Measurements from ENCODE around the gene STX16.
A peak's percentile ranks its signal among the peaks of the same experiment; 100 is the strongest.

DNA sequence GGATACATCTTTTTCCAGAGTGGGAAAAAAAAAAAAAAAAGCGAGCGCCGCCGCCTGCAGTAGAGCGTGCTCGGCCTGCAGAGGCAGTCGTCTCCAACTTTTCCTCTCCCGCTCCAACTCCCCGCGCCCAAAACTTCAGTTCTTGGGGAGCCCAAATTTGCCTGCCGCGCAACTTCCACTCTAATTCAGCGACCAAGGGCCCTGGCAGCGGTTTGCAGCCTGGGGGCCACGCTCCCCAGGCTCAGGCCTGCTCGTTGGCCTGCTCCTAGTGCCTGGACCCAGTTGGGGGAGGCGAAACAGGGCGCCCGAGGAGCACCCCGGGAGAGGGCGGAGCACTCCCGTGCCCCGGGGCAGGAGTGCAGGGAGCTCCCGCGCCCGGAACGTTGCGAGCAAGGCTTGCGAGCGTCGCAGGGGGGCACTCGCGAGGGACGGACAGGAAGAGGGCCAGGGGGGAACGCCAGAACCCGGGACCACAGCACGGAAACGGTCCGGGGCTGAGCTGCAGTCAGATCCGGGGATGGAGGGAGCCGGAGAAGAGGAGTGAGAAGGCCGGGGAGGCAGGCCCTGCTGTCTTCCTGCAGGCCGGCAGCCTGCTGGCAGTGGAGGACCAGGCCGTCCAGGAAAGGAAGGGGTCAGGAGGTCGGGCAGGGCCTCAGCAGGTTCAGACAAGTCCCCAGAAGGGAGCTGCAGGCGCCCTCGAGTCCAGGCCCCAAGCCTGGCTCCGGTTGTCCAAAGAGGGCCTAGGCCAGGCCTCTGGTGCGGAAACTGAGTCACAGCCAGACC, at the start of gene STX16:
- TF ChIP-seq, protein P1, sequence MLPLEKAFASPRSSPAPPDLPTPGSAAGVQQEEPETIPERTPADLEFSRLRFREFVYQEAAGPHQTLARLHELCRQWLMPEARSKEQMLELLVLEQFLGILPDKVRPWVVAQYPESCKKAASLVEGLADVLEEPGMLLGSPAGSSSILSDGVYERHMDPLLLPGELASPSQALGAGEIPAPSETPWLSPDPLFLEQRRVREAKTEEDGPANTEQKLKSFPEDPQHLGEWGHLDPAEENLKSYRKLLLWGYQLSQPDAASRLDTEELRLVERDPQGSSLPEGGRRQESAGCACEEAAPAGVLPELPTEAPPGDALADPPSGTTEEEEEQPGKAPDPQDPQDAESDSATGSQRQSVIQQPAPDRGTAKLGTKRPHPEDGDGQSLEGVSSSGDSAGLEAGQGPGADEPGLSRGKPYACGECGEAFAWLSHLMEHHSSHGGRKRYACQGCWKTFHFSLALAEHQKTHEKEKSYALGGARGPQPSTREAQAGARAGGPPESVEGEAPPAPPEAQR (CRISPR knock-in tag; IDR thresholded peaks at IDR 0.05), result no peak
- TF ChIP-seq MXD4 (CRISPR knock-in tag; IDR thresholded peaks at IDR 0.05; ENCODE audit: borderline replicate concordance), result no peak
- TF ChIP-seq, protein P2, sequence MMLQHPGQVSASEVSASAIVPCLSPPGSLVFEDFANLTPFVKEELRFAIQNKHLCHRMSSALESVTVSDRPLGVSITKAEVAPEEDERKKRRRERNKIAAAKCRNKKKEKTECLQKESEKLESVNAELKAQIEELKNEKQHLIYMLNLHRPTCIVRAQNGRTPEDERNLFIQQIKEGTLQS (CRISPR knock-in tag; conservative IDR thresholded peaks at IDR 0.05), result no peak
- TF ChIP-seq, protein P3, sequence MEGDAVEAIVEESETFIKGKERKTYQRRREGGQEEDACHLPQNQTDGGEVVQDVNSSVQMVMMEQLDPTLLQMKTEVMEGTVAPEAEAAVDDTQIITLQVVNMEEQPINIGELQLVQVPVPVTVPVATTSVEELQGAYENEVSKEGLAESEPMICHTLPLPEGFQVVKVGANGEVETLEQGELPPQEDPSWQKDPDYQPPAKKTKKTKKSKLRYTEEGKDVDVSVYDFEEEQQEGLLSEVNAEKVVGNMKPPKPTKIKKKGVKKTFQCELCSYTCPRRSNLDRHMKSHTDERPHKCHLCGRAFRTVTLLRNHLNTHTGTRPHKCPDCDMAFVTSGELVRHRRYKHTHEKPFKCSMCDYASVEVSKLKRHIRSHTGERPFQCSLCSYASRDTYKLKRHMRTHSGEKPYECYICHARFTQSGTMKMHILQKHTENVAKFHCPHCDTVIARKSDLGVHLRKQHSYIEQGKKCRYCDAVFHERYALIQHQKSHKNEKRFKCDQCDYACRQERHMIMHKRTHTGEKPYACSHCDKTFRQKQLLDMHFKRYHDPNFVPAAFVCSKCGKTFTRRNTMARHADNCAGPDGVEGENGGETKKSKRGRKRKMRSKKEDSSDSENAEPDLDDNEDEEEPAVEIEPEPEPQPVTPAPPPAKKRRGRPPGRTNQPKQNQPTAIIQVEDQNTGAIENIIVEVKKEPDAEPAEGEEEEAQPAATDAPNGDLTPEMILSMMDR (IDR thresholded peaks at IDR 0.05), result peak; percentile 42
- TF ChIP-seq, protein P4, sequence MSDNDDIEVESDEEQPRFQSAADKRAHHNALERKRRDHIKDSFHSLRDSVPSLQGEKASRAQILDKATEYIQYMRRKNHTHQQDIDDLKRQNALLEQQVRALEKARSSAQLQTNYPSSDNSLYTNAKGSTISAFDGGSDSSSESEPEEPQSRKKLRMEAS (CRISPR knock-in tag; IDR thresholded peaks at IDR 0.05), result peak; percentile 65; the same call in 1 of the 2 replicates
- no peak for TF ChIP-seq SMAD4 (CRISPR knock-in tag; IDR thresholded peaks at IDR 0.05)
- TF ChIP-seq, protein P5, sequence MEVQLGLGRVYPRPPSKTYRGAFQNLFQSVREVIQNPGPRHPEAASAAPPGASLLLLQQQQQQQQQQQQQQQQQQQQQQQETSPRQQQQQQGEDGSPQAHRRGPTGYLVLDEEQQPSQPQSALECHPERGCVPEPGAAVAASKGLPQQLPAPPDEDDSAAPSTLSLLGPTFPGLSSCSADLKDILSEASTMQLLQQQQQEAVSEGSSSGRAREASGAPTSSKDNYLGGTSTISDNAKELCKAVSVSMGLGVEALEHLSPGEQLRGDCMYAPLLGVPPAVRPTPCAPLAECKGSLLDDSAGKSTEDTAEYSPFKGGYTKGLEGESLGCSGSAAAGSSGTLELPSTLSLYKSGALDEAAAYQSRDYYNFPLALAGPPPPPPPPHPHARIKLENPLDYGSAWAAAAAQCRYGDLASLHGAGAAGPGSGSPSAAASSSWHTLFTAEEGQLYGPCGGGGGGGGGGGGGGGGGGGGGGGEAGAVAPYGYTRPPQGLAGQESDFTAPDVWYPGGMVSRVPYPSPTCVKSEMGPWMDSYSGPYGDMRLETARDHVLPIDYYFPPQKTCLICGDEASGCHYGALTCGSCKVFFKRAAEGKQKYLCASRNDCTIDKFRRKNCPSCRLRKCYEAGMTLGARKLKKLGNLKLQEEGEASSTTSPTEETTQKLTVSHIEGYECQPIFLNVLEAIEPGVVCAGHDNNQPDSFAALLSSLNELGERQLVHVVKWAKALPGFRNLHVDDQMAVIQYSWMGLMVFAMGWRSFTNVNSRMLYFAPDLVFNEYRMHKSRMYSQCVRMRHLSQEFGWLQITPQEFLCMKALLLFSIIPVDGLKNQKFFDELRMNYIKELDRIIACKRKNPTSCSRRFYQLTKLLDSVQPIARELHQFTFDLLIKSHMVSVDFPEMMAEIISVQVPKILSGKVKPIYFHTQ (CRISPR knock-in tag; IDR thresholded peaks at IDR 0.05), result no peak
- TF ChIP-seq ZNF416 (CRISPR knock-in tag; IDR thresholded peaks at IDR 0.05), result no peak
- TF ChIP-seq, protein P6, sequence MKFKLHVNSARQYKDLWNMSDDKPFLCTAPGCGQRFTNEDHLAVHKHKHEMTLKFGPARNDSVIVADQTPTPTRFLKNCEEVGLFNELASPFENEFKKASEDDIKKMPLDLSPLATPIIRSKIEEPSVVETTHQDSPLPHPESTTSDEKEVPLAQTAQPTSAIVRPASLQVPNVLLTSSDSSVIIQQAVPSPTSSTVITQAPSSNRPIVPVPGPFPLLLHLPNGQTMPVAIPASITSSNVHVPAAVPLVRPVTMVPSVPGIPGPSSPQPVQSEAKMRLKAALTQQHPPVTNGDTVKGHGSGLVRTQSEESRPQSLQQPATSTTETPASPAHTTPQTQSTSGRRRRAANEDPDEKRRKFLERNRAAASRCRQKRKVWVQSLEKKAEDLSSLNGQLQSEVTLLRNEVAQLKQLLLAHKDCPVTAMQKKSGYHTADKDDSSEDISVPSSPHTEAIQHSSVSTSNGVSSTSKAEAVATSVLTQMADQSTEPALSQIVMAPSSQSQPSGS (CRISPR knock-in tag; IDR thresholded peaks at IDR 0.05; ENCODE audit: borderline replicate concordance, low read depth), result no peak
- TF ChIP-seq ZNF396 (CRISPR knock-in tag; IDR thresholded peaks at IDR 0.05; ENCODE audit: borderline replicate concordance), result no peak
- no peak for TF ChIP-seq JAZF1 (CRISPR knock-in tag; IDR thresholded peaks at IDR 0.05)
- TF ChIP-seq ZNF138 (CRISPR knock-in tag; conservative IDR thresholded peaks at IDR 0.05), result peak; percentile 89; the same call in 1 of the 2 replicates
- TF ChIP-seq, protein P7, sequence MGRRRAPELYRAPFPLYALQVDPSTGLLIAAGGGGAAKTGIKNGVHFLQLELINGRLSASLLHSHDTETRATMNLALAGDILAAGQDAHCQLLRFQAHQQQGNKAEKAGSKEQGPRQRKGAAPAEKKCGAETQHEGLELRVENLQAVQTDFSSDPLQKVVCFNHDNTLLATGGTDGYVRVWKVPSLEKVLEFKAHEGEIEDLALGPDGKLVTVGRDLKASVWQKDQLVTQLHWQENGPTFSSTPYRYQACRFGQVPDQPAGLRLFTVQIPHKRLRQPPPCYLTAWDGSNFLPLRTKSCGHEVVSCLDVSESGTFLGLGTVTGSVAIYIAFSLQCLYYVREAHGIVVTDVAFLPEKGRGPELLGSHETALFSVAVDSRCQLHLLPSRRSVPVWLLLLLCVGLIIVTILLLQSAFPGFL (CRISPR knock-in tag; IDR thresholded peaks at IDR 0.05; ENCODE audit: borderline replicate concordance), result peak; percentile 82; the same call in 1 of the 2 replicates

Measured in WTC11 (cell line).